KMS-11 (cell line): ENCODE measurements around the gene RBM42.

Experiments used
- H2AFZ ChIP-seq: fragments of 200-600 bp; sonication (generic); 2 replicates; pipeline ENCODE4 v1.6.1; 2016; ENCODE audit warnings: antibody characterized with exemption, mixed run types, low read depth
- H3K27ac ChIP-seq: fragments of 200-600 bp; sonication (generic); 2 replicates; pipeline ENCODE4 v1.6.1; 2016; ENCODE audit warnings: mild to moderate bottlenecking, mixed run types
- H3K27me3 ChIP-seq: fragments of 200-600 bp; sonication (generic); 2 replicates; pipeline ENCODE4 v1.6.1; 2017; ENCODE audit warnings: mild to moderate bottlenecking, low read depth, mixed run types, moderate library complexity; ENCODE audit not compliant: insufficient read depth
- H3K36me3 ChIP-seq: fragments of 200-600 bp; sonication (generic); 2 replicates; pipeline ENCODE4 v1.6.1; 2017; ENCODE audit warnings: mild to moderate bottlenecking, mixed run types; ENCODE audit not compliant: insufficient read depth
- H3K4me1 ChIP-seq: fragments of 200-600 bp; sonication (generic); 2 replicates; pipeline ENCODE4 v1.6.1; 2016; ENCODE audit warnings: mild to moderate bottlenecking, low read depth, mixed run types; ENCODE audit not compliant: poor library complexity, severe bottlenecking
- H3K4me2 ChIP-seq: fragments of 200-600 bp; sonication (generic); 2 replicates; pipeline ENCODE4 v1.7.0; 2016; ENCODE audit warnings: mild to moderate bottlenecking, mixed run types
- H3K4me3 ChIP-seq: fragments of 200-600 bp; sonication (generic); IDR thresholded peaks from 2 replicates; pipeline ENCODE4 v1.6.1; 2017; ENCODE audit warnings: low read depth, low read length, mixed read lengths; ENCODE audit not compliant: insufficient read depth
- H3K79me2 ChIP-seq: fragments of 200-600 bp; sonication (generic); 2 replicates; pipeline ENCODE4 v1.6.1; 2016; ENCODE audit warnings: low read depth, mixed run types; ENCODE audit not compliant: insufficient read depth
- H3K9ac ChIP-seq: fragments of 200-600 bp; sonication (generic); 2 replicates; pipeline ENCODE4 v1.6.1; 2016; ENCODE audit warnings: mild to moderate bottlenecking, mixed run types
- H4K20me1 ChIP-seq: fragments of 200-600 bp; sonication (generic); 2 replicates; pipeline ENCODE4 v1.6.1; 2016; ENCODE audit warnings: mild to moderate bottlenecking, mixed run types; ENCODE audit not compliant: insufficient read depth
- CTCF ChIP-seq: fragments of 200-600 bp; sonication (generic); conservative IDR thresholded peaks from 2 replicates; pipeline ENCODE4 v1.6.1; 2017; ENCODE audit warnings: low read depth, mild to moderate bottlenecking, antibody characterized with exemption, low read length, moderate library complexity, mixed read lengths

Gene RBM42

GRCh38 chr19:35669566-35669965 lies 40.7 kb downstream of the RBM42 start:
- H3K79me2 ChIP-seq: no peaks in the 10 kb centered on the region
- H3K4me2 ChIP-seq: no peak overlapping the region
- H3K27me3 ChIP-seq: peaks cover 56% of the 10 kb centered on the region
- H3K27ac ChIP-seq: no peak overlapping the region
- H4K20me1 ChIP-seq: no peaks in the 10 kb centered on the region
- no peak overlapping the region for H2AFZ ChIP-seq
- TF ChIP-seq CTCF: no peak
- H3K4me3 ChIP-seq: no peak overlapping the region
- no peaks in the 10 kb centered on the region for H3K36me3 ChIP-seq
- H3K9ac ChIP-seq: no peak overlapping the region
- H3K4me1 ChIP-seq: no peaks in the 10 kb centered on the region

GRCh38 chr19:35669974-35670373 lies 41.1 kb downstream of the RBM42 start:
- H3K4me3 ChIP-seq: no peak overlapping the region
- no peak overlapping the region for H3K27ac ChIP-seq
- H3K79me2 ChIP-seq: no peaks in the 10 kb centered on the region
- H2AFZ ChIP-seq: no peak overlapping the region
- peaks cover 58% of the 10 kb centered on the region for H3K27me3 ChIP-seq
- no peak for TF ChIP-seq CTCF
- H4K20me1 ChIP-seq: no peaks in the 10 kb centered on the region
- H3K4me1 ChIP-seq: no peaks in the 10 kb centered on the region
- H3K9ac ChIP-seq: no peak overlapping the region
- no peak overlapping the region for H3K4me2 ChIP-seq
- no peaks in the 10 kb centered on the region for H3K36me3 ChIP-seq

GRCh38 chr19:35670686-35671085 lies 41.9 kb downstream of the RBM42 start:
- Histone ChIP-seq H3K9ac (no peak overlapping the region), H3K27me3 (peaks cover 58% of the 10 kb centered on the region), H3K4me1 (no peaks in the 10 kb centered on the region), H3K4me2 (no peak overlapping the region), H3K79me2 (no peaks in the 10 kb centered on the region), H4K20me1 (no peaks in the 10 kb centered on the region), H3K36me3 (no peaks in the 10 kb centered on the region), H2AFZ (no peak overlapping the region), H3K4me3 (no peak overlapping the region), H3K27ac (no peak overlapping the region)
- TF ChIP-seq CTCF: no peak

GRCh38 chr19:35671818-35672217 lies 43.0 kb downstream of the RBM42 start:
- Histone ChIP-seq H2AFZ (no peak overlapping the region), H3K27me3 (peaks cover 57% of the 10 kb centered on the region), H4K20me1 (no peaks in the 10 kb centered on the region), H3K36me3 (no peaks in the 10 kb centered on the region), H3K9ac (no peak overlapping the region), H3K4me1 (no peaks in the 10 kb centered on the region), H3K79me2 (no peaks in the 10 kb centered on the region), H3K27ac (no peak overlapping the region), H3K4me3 (no peak overlapping the region), H3K4me2 (no peak overlapping the region)
- TF ChIP-seq CTCF: no peak
